HG02759 (cell line): ENCODE data around the gene GDF10.

Source experiments
- ATAC-seq: cut with Tn5 transposase; IDR thresholded peaks from one replicate; pipeline ENCODE4 v1.9.1; 2021; ENCODE audit warnings: mild to moderate bottlenecking, moderate library complexity; ENCODE audit not compliant: unreplicated experiment

The GDF10 gene

GRCh38 chr10:47311932-47312662, 12.1 kb downstream of the GDF10 start:
- peak; percentile 73 for ATAC-seq

- no peak for ATAC-seq
Observed at GRCh38 chr10:47312663-47312995, 12.6 kb downstream of the GDF10 start.

DNA sequence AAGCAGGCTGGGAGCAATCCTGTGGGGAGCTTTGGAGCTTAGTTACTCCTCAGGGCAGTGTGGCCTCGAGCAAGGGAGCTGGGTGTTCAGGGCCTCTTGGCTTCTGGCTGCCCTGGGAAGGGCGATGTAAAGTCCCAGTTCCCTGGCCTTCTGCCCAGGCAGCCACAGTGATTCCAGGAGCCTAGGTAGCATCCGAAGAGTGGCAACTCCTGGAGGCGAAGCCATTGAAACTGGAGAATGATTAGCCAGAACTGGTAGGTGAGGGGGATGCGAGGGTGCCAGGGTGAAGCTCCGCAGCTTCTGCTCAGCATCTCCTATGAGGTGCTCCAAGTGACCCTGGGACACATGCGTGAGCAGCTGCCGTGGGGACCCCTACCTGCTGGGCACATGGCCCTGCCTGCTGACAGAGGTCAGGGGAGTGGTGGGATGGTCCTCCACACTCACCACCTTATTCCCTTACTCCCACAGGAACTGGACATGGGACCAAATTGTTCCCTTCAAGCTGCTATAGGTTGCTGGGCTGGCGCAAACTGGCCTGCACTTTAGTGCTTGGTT, 14.5 kb downstream of the GDF10 start:
- ATAC-seq, result no peak

DNA sequence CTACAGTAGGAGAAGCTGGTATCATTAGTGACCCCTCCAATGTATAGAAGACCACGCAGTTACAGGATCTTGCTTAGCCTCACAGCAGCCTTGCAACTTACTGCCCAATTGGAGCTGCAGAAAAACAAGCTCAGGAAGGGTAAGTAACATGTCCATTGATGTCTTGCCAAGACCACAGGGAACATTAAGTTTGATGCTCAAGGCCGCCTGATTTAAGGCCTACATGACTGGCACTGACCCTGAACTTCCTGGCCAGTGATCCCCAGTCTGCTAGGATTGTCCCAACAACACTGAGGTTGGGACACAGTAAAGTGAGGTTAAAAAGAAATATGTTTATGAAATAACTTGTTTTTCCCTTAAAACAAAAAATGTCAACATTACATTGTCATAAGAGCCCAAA, 15.4 kb downstream of the GDF10 start:
- no peak for ATAC-seq

DNA sequence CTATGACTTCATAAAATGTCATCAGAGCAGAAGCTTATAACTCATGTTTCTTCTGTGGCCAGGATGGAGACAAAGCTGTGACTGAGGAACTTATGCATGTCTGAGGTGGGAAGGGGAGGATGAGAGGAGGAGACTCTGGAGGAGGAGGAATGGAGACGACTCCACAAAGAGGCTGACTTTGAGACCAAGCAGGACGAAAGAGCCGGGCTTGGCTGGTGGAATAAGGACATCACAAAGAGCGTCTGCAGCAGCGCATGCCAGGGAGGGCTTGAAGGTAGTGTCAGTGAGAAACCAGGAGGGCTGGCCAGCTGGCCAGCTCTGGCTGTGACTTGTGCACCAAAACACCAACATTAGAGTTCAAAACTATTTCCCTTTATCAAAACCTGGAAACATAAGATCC, 16.1 kb downstream of the GDF10 start:
- no peak for ATAC-seq

GRCh38 chr10:47317251-47317650, 17.3 kb downstream of the GDF10 start:
- no peak for ATAC-seq

DNA sequence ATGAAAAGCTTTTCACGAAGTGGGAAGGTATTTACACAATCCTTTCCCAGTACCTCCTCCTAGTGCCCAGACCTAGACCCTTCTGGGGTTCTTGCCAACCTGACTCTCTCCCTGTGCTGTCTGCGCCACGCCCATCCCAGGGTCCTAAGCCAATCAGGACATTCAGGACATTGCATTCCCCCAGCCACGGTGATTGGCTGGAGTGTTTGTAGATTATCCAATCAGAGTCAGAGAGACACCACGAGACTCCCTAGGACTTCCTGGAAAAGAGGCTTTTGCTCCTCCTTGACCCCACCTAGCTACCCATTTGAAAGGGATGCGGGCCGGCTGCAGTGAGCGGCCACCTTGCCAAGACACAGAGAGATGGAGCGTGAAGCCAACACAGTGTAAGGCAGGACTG, 18.7 kb downstream of the GDF10 start:
- no peak for ATAC-seq

GRCh38 chr10:47319784-47320183, 19.8 kb downstream of the GDF10 start:
- ATAC-seq, result no peak

DNA sequence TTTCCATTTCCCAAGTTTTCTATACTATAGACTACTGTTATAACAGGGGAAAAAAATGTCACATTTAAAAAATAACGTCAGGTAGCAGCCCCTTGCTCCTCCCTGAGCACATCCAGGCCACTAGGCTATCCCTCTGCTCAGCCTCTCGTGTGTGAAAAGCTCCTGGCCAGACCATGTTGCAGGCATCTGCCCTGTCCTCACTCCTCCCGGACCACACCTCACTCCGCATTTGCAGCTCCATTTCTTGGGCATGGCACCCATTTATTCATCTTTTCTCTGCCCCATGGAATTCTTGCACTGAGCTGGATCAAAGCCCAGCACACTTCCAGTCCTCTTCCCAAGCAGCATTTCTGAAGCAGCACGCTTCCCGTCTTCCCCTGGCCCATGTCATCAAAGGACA, 20.8 kb downstream of the GDF10 start:
- ATAC-seq, result no peak

- no peak for ATAC-seq
Observed at GRCh38 chr10:47321521-47322195, 21.7 kb downstream of the GDF10 start.

DNA sequence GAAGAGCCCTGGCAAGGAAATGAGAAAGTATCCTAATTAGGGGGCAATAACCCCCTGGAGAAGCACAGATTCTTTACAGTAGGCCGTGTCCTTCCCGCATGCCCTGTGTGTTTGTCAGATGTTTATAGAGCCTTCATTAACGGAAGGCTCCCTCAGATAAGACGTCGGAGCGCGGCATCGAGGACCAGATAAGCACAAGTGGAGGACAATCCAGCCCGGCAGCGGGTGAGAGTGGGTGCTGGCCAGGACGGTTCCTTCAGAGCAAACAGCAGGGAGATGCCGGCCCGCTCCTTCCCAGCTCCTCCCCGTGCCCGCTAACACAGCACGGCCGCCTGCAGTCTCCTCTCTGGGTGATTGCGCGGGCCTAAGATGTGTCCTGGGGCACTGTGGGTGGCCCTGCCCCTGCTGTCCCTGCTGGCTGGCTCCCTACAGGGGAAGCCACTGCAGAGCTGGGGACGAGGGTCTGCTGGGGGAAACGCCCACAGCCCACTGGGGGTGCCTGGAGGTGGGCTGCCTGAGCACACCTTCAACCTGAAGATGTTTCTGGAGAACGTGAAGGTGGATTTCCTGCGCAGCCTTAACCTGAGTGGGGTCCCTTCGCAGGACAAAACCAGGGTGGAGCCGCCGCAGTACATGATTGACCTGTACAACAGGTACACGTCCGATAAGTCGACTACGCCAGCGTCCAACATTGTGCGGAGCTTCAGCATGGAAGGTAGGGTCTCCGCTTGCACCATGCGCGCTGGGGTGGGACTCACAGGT, 22.5 kb downstream of the GDF10 start, which contains the start of gene GDF2:
Gene GDF2 (plus strand): TSS at position 155 of the 762 bp plus-strand sequence. CDS start 215 bp downstream, at position 370.
- no peak for ATAC-seq

DNA sequence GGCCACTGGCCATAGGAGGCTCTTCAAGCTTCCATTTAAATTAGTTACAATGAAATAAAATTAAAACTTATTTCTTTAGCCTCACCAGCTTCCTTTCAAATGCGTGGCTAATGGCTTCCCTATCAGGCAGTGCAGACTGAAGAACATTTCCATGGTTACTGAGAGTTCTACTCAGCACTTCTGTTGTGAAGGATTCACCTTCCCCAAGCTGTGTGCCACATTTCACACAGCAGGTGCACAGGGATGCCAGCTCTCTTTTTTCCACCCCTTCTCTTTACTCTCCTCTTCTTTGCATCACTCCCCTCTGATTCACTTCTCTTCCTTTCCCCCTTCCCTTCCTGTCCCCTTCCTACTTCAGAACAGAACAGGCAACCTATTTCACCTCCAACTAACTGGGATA, 23.1 kb downstream of the GDF10 start:
- no peak for ATAC-seq

DNA sequence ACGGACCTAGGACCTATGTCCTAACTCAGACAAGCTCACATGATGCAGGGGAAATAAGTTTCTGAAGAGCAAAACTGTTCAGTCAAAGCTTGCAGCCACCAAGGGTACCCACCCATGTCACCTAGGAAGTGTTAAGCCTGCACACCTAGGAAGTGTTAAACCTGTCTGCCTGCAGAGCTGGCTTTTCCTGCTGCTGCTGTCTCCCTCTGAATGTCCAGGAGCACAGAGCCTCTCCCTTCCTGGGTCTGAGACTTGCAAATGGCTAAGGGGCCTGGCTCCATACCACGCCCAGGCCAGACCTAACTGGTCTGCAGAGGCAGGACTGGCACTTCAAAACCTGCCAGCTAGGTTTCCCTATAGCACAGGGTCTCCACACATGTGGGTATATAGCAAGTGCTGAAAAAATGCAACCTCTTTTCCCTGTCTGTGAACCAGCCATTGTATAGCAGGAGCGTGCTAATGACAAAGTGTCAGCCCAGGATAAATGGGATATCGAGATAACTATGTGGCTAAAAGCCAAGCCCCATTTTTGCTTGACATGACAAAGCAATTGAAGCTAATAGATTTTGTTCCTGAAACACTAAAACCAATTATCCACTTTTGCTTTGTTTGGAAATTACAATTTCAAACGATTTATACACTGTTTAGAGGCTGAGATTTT, 23.8 kb downstream of the GDF10 start:
- ATAC-seq, result no peak

GRCh38 chr10:47325303-47326291, 25.6 kb downstream of the GDF10 start:
- ATAC-seq, result no peak

DNA sequence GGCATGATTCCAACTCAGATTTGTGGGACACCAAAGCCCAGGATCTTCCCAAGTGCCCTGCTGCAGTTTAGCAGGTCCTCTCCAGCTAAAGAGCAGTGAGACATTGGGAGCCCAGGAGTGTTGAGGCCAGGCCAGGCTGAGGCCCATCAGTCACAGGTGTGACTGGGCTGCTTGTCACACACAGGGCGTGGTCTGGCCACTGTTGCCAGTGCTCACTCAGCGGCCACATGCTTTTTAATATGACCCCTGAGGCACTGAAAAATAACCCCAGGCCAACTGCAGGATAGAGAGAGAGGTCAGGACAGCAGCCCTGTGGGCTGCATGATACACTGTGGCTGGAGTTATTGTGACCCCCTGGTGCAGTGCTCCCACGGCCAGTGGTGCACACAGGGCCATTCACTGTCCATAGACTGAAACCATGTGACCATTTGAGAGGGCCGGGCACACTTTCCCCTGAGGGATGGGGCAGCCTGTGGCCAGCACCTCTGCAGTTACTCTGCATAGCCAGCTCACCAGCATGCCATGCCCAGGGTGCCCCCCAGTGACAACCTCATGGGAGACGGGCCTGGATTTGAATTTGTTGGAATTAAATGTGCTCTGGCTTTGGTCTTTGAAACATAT, 26.4 kb downstream of the GDF10 start:
- ATAC-seq, result no peak

- ATAC-seq, result no peak
Observed at GRCh38 chr10:47326927-47327330, 26.9 kb downstream of the GDF10 start.

DNA sequence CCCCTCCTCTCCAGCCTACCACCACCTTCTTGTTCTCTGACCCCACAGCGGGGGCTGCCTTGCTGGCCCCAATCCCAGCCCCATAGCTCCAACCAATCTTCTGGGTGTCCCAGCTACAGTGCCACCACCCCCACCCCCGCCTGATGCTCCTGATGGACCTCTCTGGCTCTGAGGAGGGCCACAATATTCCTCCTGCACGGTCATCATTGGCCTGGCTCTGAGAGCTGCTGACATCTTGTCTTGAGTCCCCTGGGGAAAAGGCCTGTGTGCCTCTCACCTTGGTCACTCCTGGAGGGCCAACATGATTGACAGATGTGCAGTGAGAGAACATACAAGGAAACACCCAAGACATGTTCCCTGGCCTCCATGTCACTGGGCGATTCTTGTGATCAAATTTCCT, 29.9 kb downstream of the GDF10 start:
- no peak for ATAC-seq

GRCh38 chr10:47330366-47330765, 30.4 kb downstream of the GDF10 start:
- no peak for ATAC-seq

- no peak for ATAC-seq
Observed at GRCh38 chr10:47330804-47331203, 30.8 kb downstream of the GDF10 start.
